Measurements from ENCODE around the gene CES2.
"Not testable (repeated sequence)": the region's sequence is repeated elsewhere in the genome, so short reads cannot be mapped to it uniquely, and the experiment has no call there.

The CES2 gene

GRCh38 chr16:66973716-66974115, 38.4 kb downstream of the CES2 start:
- no peak overlapping the region for H3K4me3 ChIP-seq (ENCODE audit: low read length)
- no peak overlapping the region for H2BK5ac ChIP-seq (ENCODE audit: low read length)
- no peak for DNase-seq
- H2BK15ac ChIP-seq (replicated peaks; ENCODE audit: low read depth): no peak overlapping the region
- no CpG with 5 or more reads among the region's 6 CpGs for WGBS (ENCODE audit: extremely low coverage, insufficient coverage, low lambda C conversion rate)
- no peak overlapping the region for H3K18ac ChIP-seq (ENCODE audit: low read length)
- no peaks in the 10 kb centered on the region for H3K4me1 ChIP-seq (ENCODE audit: control insufficient read depth, low read depth, low read length)
- no peaks in the 10 kb centered on the region for H3K27me3 ChIP-seq (ENCODE audit: insufficient read depth, low read length, poor library complexity)
- no peaks in the 10 kb centered on the region for H3K36me3 ChIP-seq (ENCODE audit: control insufficient read depth, insufficient read depth, low read length)
- no peak overlapping the region for H3K56ac ChIP-seq (ENCODE audit: low read length)
- no peak overlapping the region for H3K4ac ChIP-seq (ENCODE audit: low read depth, low read length)
- H3K79me2 ChIP-seq (ENCODE audit: control insufficient read depth, insufficient read depth, low read length): no peaks in the 10 kb centered on the region
- H4K8ac ChIP-seq (ENCODE audit: low read depth, low read length): no peak overlapping the region
- no peak overlapping the region for H3K9ac ChIP-seq (ENCODE audit: low read length)
- no peak overlapping the region for H2AK5ac ChIP-seq (ENCODE audit: low read length)
- no peak overlapping the region for H4K5ac ChIP-seq (ENCODE audit: low read length)
- H3K27ac ChIP-seq (ENCODE audit: low read depth, low read length): no peak overlapping the region
- H3K4me2 ChIP-seq (ENCODE audit: low read length): no peak overlapping the region
- H3K79me1 ChIP-seq (ENCODE audit: low read length): no peaks in the 10 kb centered on the region
- no peak overlapping the region for H2BK120ac ChIP-seq (ENCODE audit: low read depth, low read length)
- no peak overlapping the region for H3K23ac ChIP-seq (ENCODE audit: low read length)

- H3K18ac ChIP-seq (ENCODE audit: low read length); H4K8ac ChIP-seq (ENCODE audit: low read depth, low read length); H2AK5ac ChIP-seq (ENCODE audit: low read length); H3K27ac ChIP-seq (ENCODE audit: low read depth, low read length); H3K23ac ChIP-seq (ENCODE audit: low read length); H3K79me1 ChIP-seq (ENCODE audit: low read length); H2BK120ac ChIP-seq (ENCODE audit: low read depth, low read length); DNase-seq; H3K79me2 ChIP-seq (ENCODE audit: control insufficient read depth, insufficient read depth, low read length); H2BK5ac ChIP-seq (ENCODE audit: low read length); H3K4me2 ChIP-seq (ENCODE audit: low read length); H3K4me1 ChIP-seq (ENCODE audit: control insufficient read depth, low read depth, low read length); H3K9ac ChIP-seq (ENCODE audit: low read length); H2BK15ac ChIP-seq (replicated peaks; ENCODE audit: low read depth); H3K4me3 ChIP-seq (ENCODE audit: low read length); H3K36me3 ChIP-seq (ENCODE audit: control insufficient read depth, insufficient read depth, low read length); H3K4ac ChIP-seq (ENCODE audit: low read depth, low read length); H3K27me3 ChIP-seq (ENCODE audit: insufficient read depth, low read length, poor library complexity); H3K56ac ChIP-seq (ENCODE audit: low read length); H4K5ac ChIP-seq (ENCODE audit: low read length): not testable (repeated sequence)
- no CpG with 5 or more reads among the region's 32 CpGs for WGBS (ENCODE audit: extremely low coverage, insufficient coverage, low lambda C conversion rate)
These were observed 39.0 kb downstream of the CES2 start for GRCh38 chr16:66974156-66974931.

GRCh38 chr16:66974932-66975246, 39.6 kb downstream of the CES2 start:
- not testable (repeated sequence) for H2BK15ac ChIP-seq (replicated peaks; ENCODE audit: low read depth); H3K27ac ChIP-seq (ENCODE audit: low read depth, low read length); H3K23ac ChIP-seq (ENCODE audit: low read length); H3K4me2 ChIP-seq (ENCODE audit: low read length); H2BK120ac ChIP-seq (ENCODE audit: low read depth, low read length); H4K5ac ChIP-seq (ENCODE audit: low read length); H2BK5ac ChIP-seq (ENCODE audit: low read length); DNase-seq; H3K79me2 ChIP-seq (ENCODE audit: control insufficient read depth, insufficient read depth, low read length); H3K56ac ChIP-seq (ENCODE audit: low read length); H3K36me3 ChIP-seq (ENCODE audit: control insufficient read depth, insufficient read depth, low read length); H3K27me3 ChIP-seq (ENCODE audit: insufficient read depth, low read length, poor library complexity); H3K79me1 ChIP-seq (ENCODE audit: low read length); H2AK5ac ChIP-seq (ENCODE audit: low read length); H3K18ac ChIP-seq (ENCODE audit: low read length); H3K9ac ChIP-seq (ENCODE audit: low read length); H3K4me1 ChIP-seq (ENCODE audit: control insufficient read depth, low read depth, low read length); H4K8ac ChIP-seq (ENCODE audit: low read depth, low read length); H3K4ac ChIP-seq (ENCODE audit: low read depth, low read length); H3K4me3 ChIP-seq (ENCODE audit: low read length)
- no CpG with 5 or more reads among the region's 11 CpGs for WGBS (ENCODE audit: extremely low coverage, insufficient coverage, low lambda C conversion rate)

- H3K4me3 ChIP-seq (ENCODE audit: low read length): no peak overlapping the region
- H3K9ac ChIP-seq (ENCODE audit: low read length): no peak overlapping the region
- H3K27ac ChIP-seq (ENCODE audit: low read depth, low read length): no peak overlapping the region
- no peak overlapping the region for H2BK15ac ChIP-seq (replicated peaks; ENCODE audit: low read depth)
- no peaks in the 10 kb centered on the region for H3K4me1 ChIP-seq (ENCODE audit: control insufficient read depth, low read depth, low read length)
- no peak overlapping the region for H2BK5ac ChIP-seq (ENCODE audit: low read length)
- no peak overlapping the region for H3K23ac ChIP-seq (ENCODE audit: low read length)
- no peak overlapping the region for H3K4ac ChIP-seq (ENCODE audit: low read depth, low read length)
- WGBS (ENCODE audit: extremely low coverage, insufficient coverage, low lambda C conversion rate): no CpG with 5 or more reads among the region's 14 CpGs
- H3K79me2 ChIP-seq (ENCODE audit: control insufficient read depth, insufficient read depth, low read length): no peaks in the 10 kb centered on the region
- no peaks in the 10 kb centered on the region for H3K79me1 ChIP-seq (ENCODE audit: low read length)
- H2AK5ac ChIP-seq (ENCODE audit: low read length): no peak overlapping the region
- H3K36me3 ChIP-seq (ENCODE audit: control insufficient read depth, insufficient read depth, low read length): no peaks in the 10 kb centered on the region
- no peak overlapping the region for H4K8ac ChIP-seq (ENCODE audit: low read depth, low read length)
- H3K56ac ChIP-seq (ENCODE audit: low read length): no peak overlapping the region
- H2BK120ac ChIP-seq (ENCODE audit: low read depth, low read length): no peak overlapping the region
- no peak for DNase-seq
- no peak overlapping the region for H3K4me2 ChIP-seq (ENCODE audit: low read length)
- no peak overlapping the region for H3K18ac ChIP-seq (ENCODE audit: low read length)
- H4K5ac ChIP-seq (ENCODE audit: low read length): no peak overlapping the region
- H3K27me3 ChIP-seq (ENCODE audit: insufficient read depth, low read length, poor library complexity): no peaks in the 10 kb centered on the region
These were observed 40.1 kb downstream of the CES2 start for GRCh38 chr16:66975302-66975893.

- Histone ChIP-seq H4K5ac (ENCODE audit: low read length) (no peak overlapping the region), H3K36me3 (ENCODE audit: control insufficient read depth, insufficient read depth, low read length) (no peaks in the 10 kb centered on the region), H3K79me2 (ENCODE audit: control insufficient read depth, insufficient read depth, low read length) (no peaks in the 10 kb centered on the region), H3K56ac (ENCODE audit: low read length) (no peak overlapping the region), H2BK15ac (replicated peaks; ENCODE audit: low read depth) (no peak overlapping the region), H3K27ac (ENCODE audit: low read depth, low read length) (no peak overlapping the region), H4K8ac (ENCODE audit: low read depth, low read length) (no peak overlapping the region), H2AK5ac (ENCODE audit: low read length) (no peak overlapping the region), H2BK120ac (ENCODE audit: low read depth, low read length) (no peak overlapping the region), H3K4me1 (ENCODE audit: control insufficient read depth, low read depth, low read length) (no peaks in the 10 kb centered on the region), H3K9ac (ENCODE audit: low read length) (no peak overlapping the region), H3K4ac (ENCODE audit: low read depth, low read length) (no peak overlapping the region), H2BK5ac (ENCODE audit: low read length) (no peak overlapping the region), H3K23ac (ENCODE audit: low read length) (no peak overlapping the region), H3K4me2 (ENCODE audit: low read length) (no peak overlapping the region), H3K27me3 (ENCODE audit: insufficient read depth, low read length, poor library complexity) (no peaks in the 10 kb centered on the region), H3K79me1 (ENCODE audit: low read length) (no peaks in the 10 kb centered on the region), H3K18ac (ENCODE audit: low read length) (no peak overlapping the region), H3K4me3 (ENCODE audit: low read length) (no peak overlapping the region)
- WGBS (ENCODE audit: extremely low coverage, insufficient coverage, low lambda C conversion rate): no CpG with 5 or more reads among the region's 13 CpGs
- no peak for DNase-seq
These were observed 41.4 kb downstream of the CES2 start for GRCh38 chr16:66976746-66977145.

Data from mesendoderm (in vitro differentiated cells).